Measurements from ENCODE around the gene NAA20. TPM values are rescaled to one million over a fixed set of nuclear protein-coding genes. Genes with fewer than 3 reads are reported as not detected.

The NAA20 gene
- total RNA-seq, 2 experiments from 2014 or later = 18.8 to 18.9 TPM

DNA sequence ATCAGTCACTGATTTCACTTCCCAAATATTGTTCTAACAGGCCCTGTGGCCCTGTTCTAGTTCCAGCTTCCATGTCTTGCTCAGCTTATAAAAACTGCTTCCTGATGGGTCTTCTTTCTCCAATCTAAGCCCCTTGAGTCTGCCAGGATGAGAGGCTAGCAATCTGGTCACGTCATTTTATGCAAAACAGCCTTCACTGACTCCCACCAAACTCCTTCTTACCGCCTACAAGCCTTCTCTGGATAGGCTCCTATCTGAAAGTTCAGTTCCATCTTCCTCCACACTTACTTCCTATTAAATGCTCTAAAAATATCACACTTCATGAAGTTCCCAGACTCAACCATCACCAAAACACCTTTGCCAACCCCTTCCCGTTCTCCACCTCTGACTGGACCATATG is 19.6 kb downstream of the NAA20 start:
- TF ChIP-seq CTCF (IDR thresholded peaks at IDR 0.05) = no peak
- ChIA-PET CTCF (no interaction called here), POLR2A (interaction anchor here (1.8 kb wide), 1 partner anchor 15 kb away, joined by 6 read pairs; the partner anchor contains the start of genes CFAP61 and CRNKL1)
- Mint-ChIP-seq H3K4me1 (ENCODE audit: low read depth) (no peaks in the 10 kb centered on the region), H3K9me3 (no peaks in the 10 kb centered on the region), H3K27me3 (no peaks in the 10 kb centered on the region), H3K4me3 (no peak overlapping the region), H3K36me3 (ENCODE audit: low read depth) (peaks cover 100% of the 10 kb centered on the region), H3K27ac (no peak overlapping the region)
- ATAC-seq (ENCODE audit: poor library complexity) (no peak), DNase-seq (no peak)
- H3K36me3 ChIP-seq (ENCODE audit: insufficient read depth, low read length) = peaks cover 97% of the 10 kb centered on the region
- no peak overlapping the region for H3K27ac ChIP-seq (ENCODE audit: low read depth in 1 of 2, low read length in 2 of 2)
- no peaks in the 10 kb centered on the region for H3K9me3 ChIP-seq (ENCODE audit: control insufficient read depth in 1 of 2, insufficient read depth in 1 of 2, low read length in 2 of 2)
- no peak overlapping the region for H3K4me3 ChIP-seq (ENCODE audit: low read length)
- H3K27me3 ChIP-seq (ENCODE audit: control insufficient read depth in 1 of 2, insufficient read depth in 2 of 2, low read length in 2 of 2) = no peaks in the 10 kb centered on the region
- H3K4me1 ChIP-seq (ENCODE audit: insufficient read depth, low read length) = no peaks in the 10 kb centered on the region
- intact Hi-C loops (cut with DNase I, micrococcal nuclease) = no loop called here

GRCh38 chr20:20037960-20038359 is 20.8 kb downstream of the NAA20 start:
- ATAC-seq (ENCODE audit: poor library complexity) (no peak), DNase-seq (no peak)
- Mint-ChIP-seq H3K4me3 (no peak overlapping the region), H3K36me3 (ENCODE audit: low read depth) (peaks cover 100% of the 10 kb centered on the region), H3K27ac (no peak overlapping the region), H3K4me1 (ENCODE audit: low read depth) (no peaks in the 10 kb centered on the region), H3K9me3 (no peaks in the 10 kb centered on the region), H3K27me3 (no peaks in the 10 kb centered on the region)
- Histone ChIP-seq H3K9me3 (ENCODE audit: control insufficient read depth in 1 of 2, insufficient read depth in 1 of 2, low read length in 2 of 2) (no peaks in the 10 kb centered on the region), H3K27me3 (ENCODE audit: control insufficient read depth in 1 of 2, insufficient read depth in 2 of 2, low read length in 2 of 2) (no peaks in the 10 kb centered on the region), H3K4me1 (ENCODE audit: insufficient read depth, low read length) (no peaks in the 10 kb centered on the region), H3K36me3 (ENCODE audit: insufficient read depth, low read length) (peaks cover 97% of the 10 kb centered on the region), H3K27ac (ENCODE audit: low read depth in 1 of 2, low read length in 2 of 2) (no peak overlapping the region), H3K4me3 (ENCODE audit: low read length) (no peak overlapping the region)
- POLR2A ChIA-PET = no interaction called here
- TF ChIP-seq CTCF (IDR thresholded peaks at IDR 0.05) = no peak
- CTCF ChIA-PET = interaction anchor here (1.5 kb wide), 1 partner anchor 9 kb away, joined by 4 read pairs; no protein-coding TSS in a partner anchor
- intact Hi-C loops (cut with DNase I, micrococcal nuclease) = no loop called here

GRCh38 chr20:20038586-20038985 is 21.4 kb downstream of the NAA20 start:
- Mint-ChIP-seq H3K36me3 (ENCODE audit: low read depth) (peaks cover 100% of the 10 kb centered on the region), H3K27me3 (no peaks in the 10 kb centered on the region), H3K4me1 (ENCODE audit: low read depth) (no peaks in the 10 kb centered on the region), H3K27ac (no peak overlapping the region), H3K4me3 (no peak overlapping the region), H3K9me3 (no peaks in the 10 kb centered on the region)
- TF ChIP-seq CTCF (IDR thresholded peaks at IDR 0.05) = no peak
- Histone ChIP-seq H3K27ac (ENCODE audit: low read depth in 1 of 2, low read length in 2 of 2) (no peak overlapping the region), H3K4me1 (ENCODE audit: insufficient read depth, low read length) (no peaks in the 10 kb centered on the region), H3K27me3 (ENCODE audit: control insufficient read depth in 1 of 2, insufficient read depth in 2 of 2, low read length in 2 of 2) (no peaks in the 10 kb centered on the region), H3K36me3 (ENCODE audit: insufficient read depth, low read length) (peaks cover 97% of the 10 kb centered on the region), H3K4me3 (ENCODE audit: low read length) (no peak overlapping the region), H3K9me3 (ENCODE audit: control insufficient read depth in 1 of 2, insufficient read depth in 1 of 2, low read length in 2 of 2) (no peaks in the 10 kb centered on the region)
- ChIA-PET CTCF (interaction anchor here (1.5 kb wide), 1 partner anchor 8 kb away, joined by 4 read pairs; no protein-coding TSS in a partner anchor), POLR2A (no interaction called here)
- intact Hi-C loops (cut with DNase I, micrococcal nuclease) = no loop called here
- ATAC-seq (ENCODE audit: poor library complexity) = no peak
- DNase-seq = no peak
